Measurements from ENCODE around the gene MAPK12. TPM values are rescaled to one million over a fixed set of nuclear protein-coding genes. Genes with fewer than 3 reads are reported as not detected.

Gene MAPK12
- total and polyA plus RNA-seq, 2 of the 8 experiments (the other 6 are each of a cell fraction or from before 2014, with no cell fraction given): 17.3 to 20.3 TPM

- peak in 1 of 2 experiments; percentile 52 for DNase-seq (ENCODE audit: low read depth in 1 of 2, low spot score in 2 of 2)
- TF ChIP-seq RBBP5 (IDR thresholded peaks at IDR 0.05; ENCODE audit: borderline replicate concordance, low read depth, low read length) (no peak), E2F6 (IDR thresholded peaks at IDR 0.05) (no peak), KDM5A (IDR thresholded peaks at IDR 0.05; ENCODE audit: low read length) (no peak), ATF3 (IDR thresholded peaks at IDR 0.05; ENCODE audit: insufficient read depth, low read depth, low read length) (no peak), SIX5 (IDR thresholded peaks at IDR 0.05; ENCODE audit: low read depth, low read length) (no peak), BCL11A (IDR thresholded peaks at IDR 0.05; ENCODE audit: low read depth in 2 of 2, low read length in 2 of 2) (no peak), MAFK (IDR thresholded peaks at IDR 0.05; ENCODE audit: low read depth, low read length) (no peak), TCF12 (IDR thresholded peaks at IDR 0.05; ENCODE audit: low read depth, low read length) (no peak), POU5F1 (IDR thresholded peaks at IDR 0.05; ENCODE audit: low read depth, low read length) (no peak), ZNF274 (IDR thresholded peaks at IDR 0.05; ENCODE audit: borderline replicate concordance, extremely low read depth, low read length) (no peak), TAF1 (IDR thresholded peaks at IDR 0.05; ENCODE audit: low read depth, low read length) (no peak)
Observed at GRCh38 chr22:50218153-50218995, 43.1 kb downstream of the MAPK12 start.

More at GRCh38 chr22:50218153-50218995, 43.1 kb downstream of the MAPK12 start:
- H3K79me2 ChIP-seq (ENCODE audit: control insufficient read depth in 1 of 2, insufficient read depth in 2 of 2, low read length in 2 of 2): no peaks in the 10 kb centered on the region; a peak in 1 of 4 replicates
- no peak for FAIRE-seq
- no peak overlapping the region for H2BK12ac ChIP-seq (ENCODE audit: low read depth, low read length)
- no peaks in the 10 kb centered on the region for H3K27me3 ChIP-seq (replicated peaks in 1 of 4; ENCODE audit: control insufficient read depth in 3 of 4, extremely low read depth in 1 of 4, insufficient read depth in 3 of 4, low read length in 3 of 4)
- no peak overlapping the region for H3K4ac ChIP-seq (replicated peaks; ENCODE audit: insufficient read length, low read depth, low read length)
- H4K20me1 ChIP-seq (replicated peaks in 1 of 2; ENCODE audit: control insufficient read depth in 1 of 2, insufficient read depth in 2 of 2, low read length in 2 of 2): peaks cover 7 to 32% of the 10 kb centered on the region in 2 experiments
- H2BK20ac ChIP-seq (ENCODE audit: low read length): no peak overlapping the region
- no peak overlapping the region for H4K91ac ChIP-seq (replicated peaks; ENCODE audit: insufficient read length, low read length)
- ChIA-PET POLR2A (ENCODE audit: partially characterized antibody) (interaction anchor here (0.6 to 2.9 kb wide), 8 partner anchors 9 to 446 kb away, joined by 3 to 9 read pairs (median 3); no protein-coding TSS in a partner anchor), CTCF (ENCODE audit: partially characterized antibody) (interaction anchor here (0.6 to 2.4 kb wide), 10 partner anchors 10 to 345 kb away, joined by 3 to 6 read pairs (median 4); partner anchors contain the start of gene SYCE3)
- no peaks in the 10 kb centered on the region; a peak in 1 of 4 replicates for H3K9me3 ChIP-seq (ENCODE audit: insufficient read depth in 2 of 2, low read depth in 1 of 2, low read length in 1 of 2)
- H3K9ac ChIP-seq (replicated peaks in 1 of 4; ENCODE audit: extremely low read depth in 1 of 4, low read depth in 3 of 4, low read length in 3 of 4): no peak overlapping the region
- WGBS, 2 experiments (ENCODE audit: extremely low coverage in 1 of 2, insufficient coverage in 1 of 2, insufficient read length in 1 of 2, insufficient replicate concordance in 2 of 2, low coverage in 1 of 2, low lambda C conversion rate in 2 of 2, missing lambda C conversion rate in 1 of 2): 89% methylated on average over 41 of the region's 43 CpGs; no CpG with 5 or more reads in 1 of the 2 experiments
- no peak overlapping the region; a peak in 1 of 4 replicates for H3K4me2 ChIP-seq (ENCODE audit: insufficient read depth in 1 of 2, low read depth in 2 of 2, low read length in 2 of 2)
- H3K23me2 ChIP-seq (ENCODE audit: low read depth, low read length): no peaks in the 10 kb centered on the region
- peaks cover 5 to 43% (median 27%) of the 10 kb centered on the region in 4 experiments for H3K36me3 ChIP-seq (ENCODE audit: control insufficient read depth in 2 of 4, insufficient read depth in 4 of 4, low read length in 3 of 4)
- H2BK120ac ChIP-seq (replicated peaks; ENCODE audit: low read depth, low read length): no peak overlapping the region
- peaks cover 2% of the 10 kb centered on the region; the same call in 1 of the 2 replicates for H3K79me1 ChIP-seq (ENCODE audit: low read depth, low read length)
- no peak overlapping the region for H2BK5ac ChIP-seq (ENCODE audit: low read depth, low read length)
- no peak overlapping the region for H3K18ac ChIP-seq (ENCODE audit: extremely low read depth, low read length)
- H3K23ac ChIP-seq (ENCODE audit: insufficient read length): no peak overlapping the region
- H3K4me1 ChIP-seq (replicated peaks in 1 of 4; ENCODE audit: control insufficient read depth in 3 of 4, insufficient read depth in 4 of 4, low read length in 3 of 4): peaks cover 0 to 11% (median 2%) of the 10 kb centered on the region in 4 experiments; a peak in 3 of 7 replicates
- H2BK15ac ChIP-seq (ENCODE audit: low read length): no peak overlapping the region
- H3K14ac ChIP-seq (ENCODE audit: insufficient read length): no peak overlapping the region
- H4K5ac ChIP-seq (ENCODE audit: insufficient read length, low read depth, low read length): no peak overlapping the region
- no peak overlapping the region for H2AK5ac ChIP-seq (ENCODE audit: low read depth, low read length)
- H3K27ac ChIP-seq (ENCODE audit: low read depth, low read length): no peak overlapping the region
- no peak overlapping the region for H2AFZ ChIP-seq (ENCODE audit: low read length)
- no peak overlapping the region; the same call in 1 of the 2 replicates for H4K8ac ChIP-seq (ENCODE audit: extremely low read depth, insufficient read depth, low read length)
- H3K4me3 ChIP-seq (ENCODE audit: extremely low read depth in 1 of 4, insufficient read depth in 2 of 4, low read depth in 3 of 4, low read length in 4 of 4): no peak overlapping the region
- H3K56ac ChIP-seq (replicated peaks; ENCODE audit: insufficient read length, low read depth, low read length): no peak overlapping the region

All from H1 (cell line).